ENCODE data around the gene EHD3. TPM values are rescaled to one million over a fixed set of nuclear protein-coding genes. Genes with fewer than 3 reads are reported as not detected.

Gene EHD3
- total and polyA plus RNA-seq, 10 of the 15 experiments (the other 5 are each of a cell fraction or from before 2014, with no cell fraction given): 1.1 to 10.9 (median 8.2) TPM

- TF ChIP-seq MXI1 (IDR thresholded peaks at IDR 0.05; ENCODE audit: low read depth, low read length): no peak
- TF ChIP-seq HDAC6 (IDR thresholded peaks at IDR 0.05; ENCODE audit: unreplicated experiment): no peak
- ChIA-PET POLR2A (no interaction called here), RAD21 (ENCODE audit: unreplicated experiment) (interaction anchor here (0.9 kb wide), 1 partner anchor 103 kb away, joined by 3 read pairs; no protein-coding TSS in a partner anchor), CTCF (interaction anchor here (0.7 to 2.0 kb wide), 2 partner anchors 10 to 59 kb away, joined by 3 to 7 read pairs; no protein-coding TSS in a partner anchor), SMC1A (ENCODE audit: uncharacterized antibody, unreplicated experiment) (interaction anchor here (1.2 to 2.2 kb wide), 4 partner anchors 10 to 20 kb away, joined by 3 to 6 read pairs (median 5); no protein-coding TSS in a partner anchor)
- Histone ChIP-seq H3K4me1 (ENCODE audit: control insufficient read depth, insufficient read depth, low read length) (no peaks in the 10 kb centered on the region), H3K9me3 (replicated peaks; ENCODE audit: control insufficient read depth, insufficient read depth, low read length) (no peaks in the 10 kb centered on the region; the same call in 2 of the 3 replicates), H3K27ac (ENCODE audit: control insufficient read depth, insufficient read depth) (no peak overlapping the region), H4K20me1 (ENCODE audit: control insufficient read depth, insufficient read depth) (no peaks in the 10 kb centered on the region), H2AFZ (ENCODE audit: control insufficient read depth, low read depth, low read length) (no peak overlapping the region), H3K36me3 (ENCODE audit: control insufficient read depth in 2 of 2, insufficient read depth in 2 of 2, low read length in 1 of 2) (no peaks in the 10 kb centered on the region), H3K4me3 (no peak overlapping the region), H3K9ac (ENCODE audit: control insufficient read depth, insufficient read depth, low read length) (no peak overlapping the region), H3K27me3 (replicated peaks in 1 of 2; ENCODE audit: control insufficient read depth in 2 of 2, insufficient read depth in 2 of 2, low read length in 1 of 2) (peaks cover 0 to 3% of the 10 kb centered on the region in 2 experiments; a peak in 2 of 4 replicates), H3K4me2 (ENCODE audit: control insufficient read depth, insufficient read depth) (no peak overlapping the region), H3K79me2 (ENCODE audit: control insufficient read depth, insufficient read depth, low read length) (no peaks in the 10 kb centered on the region)
- DNase-seq (ENCODE audit: low read depth, low spot score) (no peak), FAIRE-seq (no peak), ATAC-seq (no peak)
- 61% methylated on average over 5 of the region's 5 CpGs for WGBS (ENCODE audit: insufficient coverage, insufficient replicate concordance, low lambda C conversion rate, missing lambda C conversion rate)
- in situ Hi-C loops (cut with MboI): no loop called here
- intact Hi-C loops (cut with micrococcal nuclease; ENCODE audit: unreplicated experiment): no loop called here
- no TSS peak for BruUV-seq (replicated peaks)
Observed at GRCh38 chr2:31274401-31275075, 40.6 kb downstream of the EHD3 start.

DNA sequence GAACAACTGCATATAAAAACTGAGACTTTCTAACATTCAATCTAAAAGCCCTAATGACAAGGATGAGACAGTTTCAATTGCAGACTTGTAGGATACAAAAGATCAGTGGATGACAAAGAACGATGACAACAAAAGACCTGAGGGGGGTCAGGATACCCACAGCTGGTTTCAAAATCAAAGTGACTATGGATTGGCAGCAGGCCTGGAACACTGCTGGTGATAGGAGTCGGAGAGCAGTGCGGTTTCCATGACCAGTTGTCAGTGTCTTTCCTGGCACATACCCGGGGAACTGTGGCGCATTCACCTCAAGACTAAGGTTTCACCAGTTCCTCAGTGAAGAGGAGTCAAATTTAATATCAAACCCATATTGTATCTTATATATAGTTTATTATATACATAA, 42.0 kb downstream of the EHD3 start:
- ChIA-PET RAD21 (ENCODE audit: unreplicated experiment) (interaction anchor here (0.6 kb wide), 1 partner anchor 1026 kb away, joined by 3 read pairs; no protein-coding TSS in a partner anchor), POLR2A (no interaction called here), SMC1A (ENCODE audit: uncharacterized antibody, unreplicated experiment) (no interaction called here), CTCF (interaction anchor here (2.0 kb wide), 1 partner anchor 12 kb away, joined by 7 read pairs; no protein-coding TSS in a partner anchor)
- DNase-seq (ENCODE audit: low read depth, low spot score): no peak
- no peak overlapping the region for H3K27ac ChIP-seq (ENCODE audit: control insufficient read depth, insufficient read depth)
- 39% methylated on average over 5 of the region's 5 CpGs for WGBS (ENCODE audit: insufficient coverage, insufficient replicate concordance, low lambda C conversion rate, missing lambda C conversion rate)
- H3K79me2 ChIP-seq (ENCODE audit: control insufficient read depth, insufficient read depth, low read length): no peaks in the 10 kb centered on the region
- H3K4me2 ChIP-seq (ENCODE audit: control insufficient read depth, insufficient read depth): no peak overlapping the region
- intact Hi-C loops (cut with micrococcal nuclease; ENCODE audit: unreplicated experiment): no loop called here
- H3K36me3 ChIP-seq (ENCODE audit: control insufficient read depth in 2 of 2, insufficient read depth in 2 of 2, low read length in 1 of 2): no peaks in the 10 kb centered on the region
- H3K9ac ChIP-seq (ENCODE audit: control insufficient read depth, insufficient read depth, low read length): no peak overlapping the region
- no TSS peak for BruUV-seq (replicated peaks)
- H3K27me3 ChIP-seq (replicated peaks in 1 of 2; ENCODE audit: control insufficient read depth in 2 of 2, insufficient read depth in 2 of 2, low read length in 1 of 2): peaks cover 0 to 3% of the 10 kb centered on the region in 2 experiments; a peak in 2 of 4 replicates
- in situ Hi-C loops (cut with MboI): no loop called here
- no peaks in the 10 kb centered on the region; the same call in 2 of the 3 replicates for H3K9me3 ChIP-seq (replicated peaks; ENCODE audit: control insufficient read depth, insufficient read depth, low read length)
- FAIRE-seq: no peak
- H3K4me3 ChIP-seq: no peak overlapping the region
- H2AFZ ChIP-seq (ENCODE audit: control insufficient read depth, low read depth, low read length): no peak overlapping the region
- TF ChIP-seq TCF7 (IDR thresholded peaks at IDR 0.05; ENCODE audit: borderline replicate concordance) (no peak), SUZ12 (IDR thresholded peaks at IDR 0.05; ENCODE audit: unreplicated experiment) (no peak), STAT3 (IDR thresholded peaks at IDR 0.05; ENCODE audit: low read depth, low read length) (no peak), ATF7 (IDR thresholded peaks at IDR 0.05; ENCODE audit: low read depth) (no peak), WRNIP1 (IDR thresholded peaks at IDR 0.05; ENCODE audit: borderline replicate concordance, low read depth, low read length) (no peak), SMAD5 (IDR thresholded peaks at IDR 0.05; ENCODE audit: low read depth) (no peak), MAX (IDR thresholded peaks at IDR 0.05; ENCODE audit: low read depth, low read length) (no peak), SREBF2 (IDR thresholded peaks at IDR 0.05; ENCODE audit: low read length) (no peak), MYC (IDR thresholded peaks at IDR 0.05; ENCODE audit: insufficient read depth, insufficient read length, insufficient replicate concordance, low read length, severe bottlenecking) (no peak), RB1 (IDR thresholded peaks at IDR 0.05; ENCODE audit: borderline replicate concordance) (no peak), JUNB (IDR thresholded peaks at IDR 0.05) (no peak), NRF1 (conservative IDR thresholded peaks at IDR 0.05; ENCODE audit: low read depth, low read length) (no peak), ATF3 (IDR thresholded peaks at IDR 0.05; ENCODE audit: borderline replicate concordance, extremely low read depth, low read depth, low read length) (no peak)
- TF ChIP-seq, protein P1, sequence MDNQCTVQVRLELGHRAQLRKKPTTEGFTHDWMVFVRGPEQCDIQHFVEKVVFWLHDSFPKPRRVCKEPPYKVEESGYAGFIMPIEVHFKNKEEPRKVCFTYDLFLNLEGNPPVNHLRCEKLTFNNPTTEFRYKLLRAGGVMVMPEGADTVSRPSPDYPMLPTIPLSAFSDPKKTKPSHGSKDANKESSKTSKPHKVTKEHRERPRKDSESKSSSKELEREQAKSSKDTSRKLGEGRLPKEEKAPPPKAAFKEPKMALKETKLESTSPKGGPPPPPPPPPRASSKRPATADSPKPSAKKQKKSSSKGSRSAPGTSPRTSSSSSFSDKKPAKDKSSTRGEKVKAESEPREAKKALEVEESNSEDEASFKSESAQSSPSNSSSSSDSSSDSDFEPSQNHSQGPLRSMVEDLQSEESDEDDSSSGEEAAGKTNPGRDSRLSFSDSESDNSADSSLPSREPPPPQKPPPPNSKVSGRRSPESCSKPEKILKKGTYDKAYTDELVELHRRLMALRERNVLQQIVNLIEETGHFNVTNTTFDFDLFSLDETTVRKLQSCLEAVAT (IDR thresholded peaks at IDR 0.05): no peak
- no peak for ATAC-seq
- H4K20me1 ChIP-seq (ENCODE audit: control insufficient read depth, insufficient read depth): no peaks in the 10 kb centered on the region
- H3K4me1 ChIP-seq (ENCODE audit: control insufficient read depth, insufficient read depth, low read length): no peaks in the 10 kb centered on the region
